Pancreas (tissue), 10 donors: Measurements from ENCODE around the gene SAMD14. TPM values are rescaled to one million over a fixed set of nuclear protein-coding genes. Genes with fewer than 3 reads are reported as not detected.

Source experiments
- ATAC-seq, 4 donors: fragments of 200-7000 bp; cut with Tn5 transposase; one replicate each; pipeline versions ENCODE4 v1.8.0 to v1.9.1; 2020; ENCODE audit warnings: mild to moderate bottlenecking in 4 of 4, moderate library complexity in 4 of 4
- DNase-seq, 6 donors: peaks; one replicate each; pipeline ENCODE4 v3.0.0-alpha.2; 2020
- FAIRE-seq: peaks from 2 replicates; lab custom pipeline; 2012; peaks lifted over from hg19 to GRCh38; lab: Jason Lieb, UNC
- H3K27ac ChIP-seq, 4 donors: fragments of 200-600 bp; sonication (generic); 1 replicate in 3 of 4; 2 replicates in 1 of 4; pipeline versions ENCODE4 v1.5.0 to v1.8.0; 2020
- H3K27me3 ChIP-seq, 4 donors: fragments of 200-600 bp; one replicate each; pipeline ENCODE4 v1.8.0; 2021
- H3K36me3 ChIP-seq, 3 donors: fragments of 200-600 bp; sonication (generic) in 1 of 3; one replicate each; pipeline versions ENCODE4 v1.5.0 to v1.8.0; 2020 to 2021
- H3K4me1 ChIP-seq, 3 donors: fragments of 200-600 bp; one replicate each; pipeline ENCODE4 v1.8.0; 2021
- H3K4me3 ChIP-seq, 4 donors: fragments of 200-600 bp; sonication (generic) in 2 of 4; one replicate each; pipeline versions ENCODE4 v1.5.0 to v1.8.0; 2020 to 2021
- H3K9me3 ChIP-seq, 4 donors: fragments of 200-600 bp; one replicate each; pipeline ENCODE4 v1.8.0; 2021
- WGBS, 2 donors: extraction: QIAGEN DNeasy Blood & Tissue Kit; methylation state at CpG; one replicate each; pipeline ENCODE4 v1.1.7; 2013; 5-methylcytosine and 5-hydroxymethylcytosine counted together
- intact Hi-C, 3 donors: fragments of 100-400 bp; cut with DNase I; formaldehyde crosslinking; loops; one replicate each; pipeline versions ENCODE4 v1.11.1 to v1.14.2; 2022
- polyA plus RNA-seq, 2 donors: library from polyadenylated mRNA; stranded (reverse); fragments of 200-250 nt; gene quantifications; one replicate each; pipeline ENCODE4 v1.2.3, GENCODE V29; 2013
- total RNA-seq, 6 donors: library from RNA; stranded (reverse); fragmentation: NEBNext Ultra II Directional in 4 of 6; extraction: Animal tissue kit (Norgen Biotek cat#: 25700) in 4 of 6; gene quantifications; one replicate each; pipeline versions ENCODE4 v1.2.1 to v1.2.4, GENCODE V29; 2021 to 2023
- TF ChIP-seq, protein P1 (sequence below), 4 donors: fragments of 200-600 bp; sonication (generic) in 3 of 4; IDR thresholded peaks; one replicate each; pipeline versions ENCODE4 v1.5.0 to v1.8.0; 2021; ENCODE audit warnings: antibody characterized with exemption in 4 of 4
- donor health status: healthy with polysubstance abuse.
- donor health status: DM: no; HTN: no; CAD: no; lungs with moderate emphysema.
- donor health status: DM: no; HTN: no; CAD: no.
- donor health status: control.
- donor health status: control.
- donor health status: Bipolar disorder and iron deficiency.
- donor health status: DM: yes; HTN: yes; CAD: no.
- donor health status: DM: no; HTN: no; CAD: no.
- donor health status: DM: no; HTN: no; CAD: no.
- donor health status: DM: yes; HTN: yes; CAD: no.

Gene SAMD14
- total and polyA plus RNA-seq, 8 donors = 0.09 to 1.3 (median 0.61) TPM

DNA sequence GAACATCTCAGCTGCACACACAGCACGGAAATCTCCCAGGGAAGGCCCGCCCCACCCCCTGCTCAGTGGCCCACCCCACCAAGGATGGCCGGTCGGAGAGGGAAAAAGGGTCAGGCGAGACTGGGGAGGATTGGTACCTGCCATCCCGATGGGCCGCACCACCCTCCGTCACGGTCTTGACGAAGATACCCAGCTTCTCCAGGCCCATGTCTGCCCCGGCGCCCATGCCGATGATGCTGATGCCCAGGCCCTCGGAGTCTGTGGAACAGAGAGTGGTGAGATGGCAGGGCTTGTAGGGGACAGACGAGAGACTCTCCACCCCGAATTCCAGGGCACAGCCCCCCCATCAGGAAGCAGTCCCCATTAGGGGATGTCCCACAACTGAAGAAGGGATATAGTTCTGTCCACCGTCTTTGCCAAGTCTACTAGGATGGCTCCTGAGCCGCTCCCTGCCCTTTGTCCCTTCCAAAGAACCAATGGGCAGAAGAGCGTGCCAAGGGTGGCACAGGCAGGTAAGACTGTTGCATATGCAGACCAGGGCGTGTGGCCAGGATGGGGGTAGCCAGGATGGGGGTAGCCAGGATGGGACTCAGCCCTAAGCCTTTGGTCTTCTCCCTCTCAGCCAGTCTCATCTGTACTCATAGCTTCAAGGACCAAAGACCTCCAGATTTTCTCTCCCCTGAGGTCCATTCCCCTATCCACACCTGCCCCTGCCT, 13.7 kb upstream of the SAMD14 start:
- H3K4me1 ChIP-seq = peaks cover 5 to 11% (median 10%) of the 10 kb centered on the region in 3 donors
- DNase-seq = peak in 1 of 6 donors; percentile 55
- TF ChIP-seq, protein P1, sequence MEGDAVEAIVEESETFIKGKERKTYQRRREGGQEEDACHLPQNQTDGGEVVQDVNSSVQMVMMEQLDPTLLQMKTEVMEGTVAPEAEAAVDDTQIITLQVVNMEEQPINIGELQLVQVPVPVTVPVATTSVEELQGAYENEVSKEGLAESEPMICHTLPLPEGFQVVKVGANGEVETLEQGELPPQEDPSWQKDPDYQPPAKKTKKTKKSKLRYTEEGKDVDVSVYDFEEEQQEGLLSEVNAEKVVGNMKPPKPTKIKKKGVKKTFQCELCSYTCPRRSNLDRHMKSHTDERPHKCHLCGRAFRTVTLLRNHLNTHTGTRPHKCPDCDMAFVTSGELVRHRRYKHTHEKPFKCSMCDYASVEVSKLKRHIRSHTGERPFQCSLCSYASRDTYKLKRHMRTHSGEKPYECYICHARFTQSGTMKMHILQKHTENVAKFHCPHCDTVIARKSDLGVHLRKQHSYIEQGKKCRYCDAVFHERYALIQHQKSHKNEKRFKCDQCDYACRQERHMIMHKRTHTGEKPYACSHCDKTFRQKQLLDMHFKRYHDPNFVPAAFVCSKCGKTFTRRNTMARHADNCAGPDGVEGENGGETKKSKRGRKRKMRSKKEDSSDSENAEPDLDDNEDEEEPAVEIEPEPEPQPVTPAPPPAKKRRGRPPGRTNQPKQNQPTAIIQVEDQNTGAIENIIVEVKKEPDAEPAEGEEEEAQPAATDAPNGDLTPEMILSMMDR (IDR thresholded peaks at IDR 0.05) = no peak
- no peak for FAIRE-seq
- ATAC-seq = no peak
- WGBS, 2 donors = 91% methylated on average over 20 of the region's 20 CpGs
- H3K9me3 ChIP-seq = no peaks in the 10 kb centered on the region
- intact Hi-C loops = no loop called here
- H3K36me3 ChIP-seq = peaks cover 0 to 30% (median 17%) of the 10 kb centered on the region in 3 donors
- H3K27ac ChIP-seq = no peak overlapping the region
- no peaks in the 10 kb centered on the region for H3K27me3 ChIP-seq
- no peak overlapping the region for H3K4me3 ChIP-seq

DNA sequence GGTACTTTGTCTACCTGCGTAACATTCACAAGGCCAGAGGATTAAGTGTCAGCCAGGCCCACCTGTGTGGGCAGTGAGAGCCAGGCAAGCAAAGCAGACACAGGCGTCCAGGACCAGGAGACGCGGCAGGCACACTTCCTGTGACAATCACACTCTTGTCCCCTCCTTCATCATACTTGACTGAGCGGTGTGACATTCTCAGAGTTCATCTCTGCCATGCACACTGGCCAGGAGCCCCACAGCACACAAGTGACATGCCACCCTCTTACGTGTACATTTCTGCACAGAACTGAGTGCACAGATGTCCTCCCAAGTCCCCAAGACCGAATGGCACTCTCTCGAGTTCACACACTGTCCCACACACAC, 11.8 kb upstream of the SAMD14 start:
- no peak overlapping the region for H3K4me3 ChIP-seq
- FAIRE-seq (no peak), DNase-seq (peak in 2 of 6 donors; percentile 9 to 15), ATAC-seq (no peak)
- no peaks in the 10 kb centered on the region for H3K27me3 ChIP-seq
- intact Hi-C loops = no loop called here
- H3K36me3 ChIP-seq = peaks cover 0 to 36% (median 25%) of the 10 kb centered on the region in 3 donors
- peaks cover 0 to 5% (median 5%) of the 10 kb centered on the region in 3 donors for H3K4me1 ChIP-seq
- 73 to 75% methylated on average over 8 of the region's 8 CpGs for WGBS, 2 donors
- no peaks in the 10 kb centered on the region for H3K9me3 ChIP-seq
- TF ChIP-seq, protein P1 (IDR thresholded peaks at IDR 0.05) = no peak
- no peak overlapping the region for H3K27ac ChIP-seq

DNA sequence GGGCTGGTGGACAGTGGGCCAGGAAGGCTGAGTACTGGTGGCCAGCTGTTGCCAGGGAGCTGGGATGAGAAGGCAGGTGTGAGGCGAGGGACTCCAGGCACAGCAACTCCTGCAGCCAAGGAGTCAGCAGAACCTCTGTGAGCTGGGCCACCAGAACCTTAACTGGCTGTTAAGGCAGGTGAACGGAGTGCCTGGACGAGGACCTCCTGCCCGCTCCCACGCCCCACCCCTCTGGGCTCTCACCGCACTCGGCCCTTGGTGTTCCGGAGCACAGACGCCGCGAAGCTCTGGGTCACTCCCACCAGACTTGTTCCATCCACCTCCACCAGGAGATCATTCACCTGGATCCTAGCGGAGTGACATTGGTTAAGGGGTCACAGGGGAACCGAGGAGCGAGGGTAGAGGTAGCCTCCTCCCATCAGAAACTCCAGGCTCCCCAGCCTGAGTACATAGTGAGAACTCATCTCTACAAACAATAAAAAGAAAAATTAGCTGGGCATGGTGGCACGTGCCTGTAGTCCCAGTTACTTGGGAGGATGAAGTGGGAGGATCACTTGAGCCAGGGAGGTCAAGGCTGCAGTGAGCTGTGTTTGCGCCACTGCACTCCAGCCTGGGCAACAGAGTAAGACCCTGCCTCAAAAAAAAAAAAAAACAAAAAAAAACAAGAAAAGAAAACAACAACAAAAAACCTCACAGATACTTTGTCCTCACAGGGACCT, 11.2 kb upstream of the SAMD14 start:
- TF ChIP-seq, protein P1 (IDR thresholded peaks at IDR 0.05) = no peak
- H3K4me1 ChIP-seq = no peaks in the 10 kb centered on the region
- no peak for FAIRE-seq

DNA sequence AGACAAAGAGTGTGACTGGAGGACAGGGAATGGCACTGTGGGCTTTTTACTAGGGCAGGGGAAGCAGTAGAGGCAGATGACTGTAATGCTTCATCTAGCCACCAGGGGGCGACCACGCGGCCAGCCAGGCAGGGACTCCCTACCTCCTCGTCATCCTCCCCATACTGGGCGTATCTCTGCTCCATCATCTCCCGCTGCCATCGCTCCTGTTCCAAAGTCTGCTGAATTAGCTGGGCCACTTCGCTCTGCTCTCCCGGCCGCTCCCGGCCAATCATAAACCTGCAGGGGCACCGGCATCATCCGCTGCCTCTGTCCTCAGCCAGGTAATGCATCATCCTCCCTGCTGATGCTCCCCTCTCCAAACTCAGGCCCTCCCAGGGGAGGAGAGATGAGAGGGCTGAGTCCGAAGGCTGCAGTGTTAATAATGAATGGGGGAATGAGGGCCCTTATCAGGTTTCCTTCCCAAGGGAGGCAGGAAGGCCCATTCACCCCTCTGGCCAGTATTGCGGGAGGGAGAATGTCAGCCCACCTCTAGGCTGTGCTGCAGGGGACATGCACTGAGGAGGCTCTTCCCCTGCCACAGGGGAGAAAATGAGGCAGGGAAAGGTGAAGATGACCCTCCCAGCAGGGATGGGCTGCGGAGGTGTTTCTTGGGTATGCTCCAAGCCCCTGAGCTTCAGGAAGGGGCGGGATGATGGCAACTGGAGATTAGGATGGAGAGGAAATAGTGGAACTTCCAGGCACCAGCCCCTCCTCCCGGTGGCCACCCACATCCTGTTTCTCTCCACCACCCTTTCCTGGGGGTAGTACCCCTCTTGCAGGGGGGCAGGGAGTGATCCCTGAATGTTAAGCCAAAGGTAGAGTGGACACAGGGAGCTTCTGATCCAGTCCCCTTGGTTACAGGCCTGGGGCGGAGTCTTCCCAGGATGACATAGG, 10.3 kb upstream of the SAMD14 start:
- no peaks in the 10 kb centered on the region for H3K4me1 ChIP-seq
- no peaks in the 10 kb centered on the region for H3K27me3 ChIP-seq
- no peak overlapping the region for H3K4me3 ChIP-seq
- H3K36me3 ChIP-seq = peaks cover 0 to 43% (median 25%) of the 10 kb centered on the region in 3 donors
- DNase-seq (peak; percentile 59 to 89 (median 78)), FAIRE-seq (no peak), ATAC-seq (peak; percentile 74 to 92 (median 88))
- intact Hi-C loops = no loop called here
- H3K27ac ChIP-seq = no peak overlapping the region
- WGBS, 2 donors = 46 to 52% methylated on average over 19 of the region's 19 CpGs
- H3K9me3 ChIP-seq = no peaks in the 10 kb centered on the region
- TF ChIP-seq, protein P1 (IDR thresholded peaks at IDR 0.05) = peak; percentile 87 to 90 (median 88)

More for the DNA sequence above, 11.2 kb upstream of the SAMD14 start:
- Histone ChIP-seq H3K4me3 (no peak overlapping the region), H3K36me3 (peaks cover 0 to 36% (median 25%) of the 10 kb centered on the region in 3 donors), H3K27me3 (no peaks in the 10 kb centered on the region), H3K9me3 (no peaks in the 10 kb centered on the region), H3K27ac (no peak overlapping the region)
- DNase-seq (peak in 1 of 6 donors; percentile 56), ATAC-seq (no peak)
- intact Hi-C loops = no loop called here
- 89 to 91% methylated on average over 16 of the region's 16 CpGs for WGBS, 2 donors
